Thyroid gland (tissue), 4 donors: ENCODE data around the gene BTF3L4.

Source experiments
- POLR2A ChIP-seq, 2 donors: fragments of 450-650 bp; IDR thresholded peaks; one replicate each; pipeline ENCODE4 v1.6.1; 2017; ENCODE audit warnings: antibody characterized with exemption in 2 of 2, mild to moderate bottlenecking in 2 of 2, moderate library complexity in 1 of 2
- TF ChIP-seq, protein P1 (sequence below), 6 experiments: fragments of 200-600 bp in 3 of 6; fragments of 450-650 bp in 3 of 6; sonication (generic) in 3 of 6; IDR thresholded peaks; one replicate each; pipeline ENCODE4 v1.5.1; 2016 to 2019; ENCODE audit warnings: antibody characterized with exemption in 6 of 6, mild to moderate bottlenecking in 2 of 6, inconsistent platforms in 1 of 6, moderate library complexity in 1 of 6

DNA sequence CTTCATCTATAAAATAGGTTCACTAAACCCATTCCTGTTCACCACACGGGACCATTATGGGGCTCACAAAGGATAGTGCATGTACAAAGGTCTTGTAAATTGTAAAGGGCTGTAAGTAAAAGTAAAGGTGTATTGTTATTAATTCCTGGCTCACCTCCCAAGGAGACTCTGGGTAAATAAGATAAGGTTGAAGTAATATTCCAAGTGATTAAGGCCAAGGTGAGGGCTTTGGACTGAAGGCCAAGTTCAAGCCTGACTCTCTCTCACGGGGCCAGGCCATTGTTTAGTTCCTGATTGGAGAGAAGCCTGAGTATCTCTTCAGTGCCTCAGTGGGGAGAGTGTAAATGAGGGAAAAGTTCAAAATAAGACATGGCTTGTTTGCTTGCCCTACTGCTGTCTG, 66.3 kb downstream of the BTF3L4 start:
- TF ChIP-seq, protein P1, sequence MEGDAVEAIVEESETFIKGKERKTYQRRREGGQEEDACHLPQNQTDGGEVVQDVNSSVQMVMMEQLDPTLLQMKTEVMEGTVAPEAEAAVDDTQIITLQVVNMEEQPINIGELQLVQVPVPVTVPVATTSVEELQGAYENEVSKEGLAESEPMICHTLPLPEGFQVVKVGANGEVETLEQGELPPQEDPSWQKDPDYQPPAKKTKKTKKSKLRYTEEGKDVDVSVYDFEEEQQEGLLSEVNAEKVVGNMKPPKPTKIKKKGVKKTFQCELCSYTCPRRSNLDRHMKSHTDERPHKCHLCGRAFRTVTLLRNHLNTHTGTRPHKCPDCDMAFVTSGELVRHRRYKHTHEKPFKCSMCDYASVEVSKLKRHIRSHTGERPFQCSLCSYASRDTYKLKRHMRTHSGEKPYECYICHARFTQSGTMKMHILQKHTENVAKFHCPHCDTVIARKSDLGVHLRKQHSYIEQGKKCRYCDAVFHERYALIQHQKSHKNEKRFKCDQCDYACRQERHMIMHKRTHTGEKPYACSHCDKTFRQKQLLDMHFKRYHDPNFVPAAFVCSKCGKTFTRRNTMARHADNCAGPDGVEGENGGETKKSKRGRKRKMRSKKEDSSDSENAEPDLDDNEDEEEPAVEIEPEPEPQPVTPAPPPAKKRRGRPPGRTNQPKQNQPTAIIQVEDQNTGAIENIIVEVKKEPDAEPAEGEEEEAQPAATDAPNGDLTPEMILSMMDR (IDR thresholded peaks at IDR 0.05): no peak
- no peak for TF ChIP-seq POLR2A (IDR thresholded peaks at IDR 0.05)
